ENCODE results near the gene ITPA.

ITPA gene

DNA sequence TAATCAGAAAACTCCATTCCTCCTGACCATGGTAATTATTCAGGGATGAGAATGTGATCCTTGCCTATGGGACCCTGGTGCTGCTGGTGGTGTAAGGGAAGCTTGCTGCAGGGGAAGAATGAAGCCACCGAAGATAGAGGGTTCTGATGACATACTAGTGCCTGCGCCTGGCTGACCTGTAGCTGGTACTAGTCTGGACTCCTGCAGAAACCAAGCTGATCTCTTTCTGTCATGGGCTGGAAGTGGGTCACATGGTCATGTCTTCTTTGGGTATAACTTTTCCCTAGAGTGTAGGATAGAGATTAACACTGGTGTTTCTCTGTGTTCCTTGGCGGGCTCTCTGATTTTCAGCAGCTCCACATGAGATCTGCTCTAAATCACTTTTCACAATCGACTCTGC is 38.3 kb downstream of the ITPA start:
- H3K9me3 ChIP-seq (ENCODE audit: insufficient read depth, low read depth, low read length) = no peaks in the 10 kb centered on the region
- no peak overlapping the region for H3K4me2 ChIP-seq (ENCODE audit: low read depth, low read length, poor library complexity, severe bottlenecking)
- no peaks in the 10 kb centered on the region for H3K4me1 ChIP-seq (ENCODE audit: insufficient read depth, low read length, poor library complexity, severe bottlenecking)
- no peaks in the 10 kb centered on the region for H3K27me3 ChIP-seq (ENCODE audit: insufficient read depth, low read length, poor library complexity, severe bottlenecking)
- TF ChIP-seq EZH2phosphoT487 (IDR thresholded peaks at IDR 0.05; ENCODE audit: borderline replicate concordance) (no peak), CTCF (conservative IDR thresholded peaks at IDR 0.05; ENCODE audit: low read length) (no peak)
- H3K79me2 ChIP-seq (ENCODE audit: insufficient read depth, low read length) = no peaks in the 10 kb centered on the region
- no peak overlapping the region for H2AFZ ChIP-seq (ENCODE audit: low read length)
- no peaks in the 10 kb centered on the region for H3K9me2 ChIP-seq (replicated peaks; ENCODE audit: low read depth, low read length)
- no peak overlapping the region for H3K4me3 ChIP-seq (ENCODE audit: low read length, poor library complexity, severe bottlenecking)
- H3F3A ChIP-seq (ENCODE audit: low read depth) = no peaks in the 10 kb centered on the region
- no peaks in the 10 kb centered on the region for H4K20me1 ChIP-seq (ENCODE audit: insufficient read depth, low read length, poor library complexity, severe bottlenecking)
- no peaks in the 10 kb centered on the region; the same call in 1 of the 2 replicates for H3K36me3 ChIP-seq (ENCODE audit: insufficient read depth, low read length)
- no peak overlapping the region for H3K9ac ChIP-seq (ENCODE audit: low read depth, low read length, poor library complexity, severe bottlenecking)

DNA sequence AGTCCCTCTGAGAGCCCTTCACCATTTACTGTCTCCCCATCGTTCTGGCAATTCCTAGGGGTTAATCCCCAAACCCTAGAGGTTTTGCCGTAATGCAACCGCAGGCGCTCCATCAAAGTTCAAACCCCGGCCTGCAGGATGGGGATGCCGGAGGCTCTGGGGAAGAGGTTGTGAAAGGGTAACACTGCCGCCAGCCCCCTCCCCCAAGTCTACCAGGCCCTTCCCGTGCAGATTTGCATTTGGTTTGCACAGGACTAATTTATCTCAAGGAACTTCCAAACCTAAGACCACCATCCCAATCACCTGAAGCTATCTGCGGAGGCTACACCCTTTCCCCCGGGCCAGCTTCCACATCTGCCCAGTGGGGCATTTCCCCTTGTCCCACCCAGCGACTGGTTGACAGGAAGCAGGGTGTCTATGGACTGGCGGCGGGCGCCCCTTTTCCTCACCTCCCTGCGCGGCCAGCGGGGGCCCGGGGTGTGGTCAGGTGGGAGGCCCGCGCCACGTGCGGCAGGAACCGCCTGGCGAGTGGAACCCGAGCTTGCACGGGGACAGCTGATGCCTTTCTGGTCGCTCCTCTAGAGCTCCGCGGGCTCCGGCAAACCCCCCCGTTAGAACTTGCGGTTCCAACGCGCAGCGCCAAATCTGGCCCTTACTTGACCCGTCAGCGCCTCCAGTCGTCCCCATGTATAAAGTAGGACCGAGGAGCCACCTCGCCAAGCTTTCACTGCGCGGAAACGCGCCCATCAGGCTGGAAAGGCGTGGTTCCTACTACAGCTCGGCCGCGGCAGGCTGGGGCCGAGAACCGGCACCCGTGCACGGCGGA is 39.1 kb downstream of the ITPA start:
- Histone ChIP-seq H2AFZ (ENCODE audit: low read length) (no peak overlapping the region), H3K4me3 (ENCODE audit: low read length, poor library complexity, severe bottlenecking) (peak overlapping the region; percentile 16), H3K9me2 (replicated peaks; ENCODE audit: low read depth, low read length) (no peaks in the 10 kb centered on the region), H3F3A (ENCODE audit: low read depth) (no peaks in the 10 kb centered on the region), H3K9me3 (ENCODE audit: insufficient read depth, low read depth, low read length) (no peaks in the 10 kb centered on the region), H4K20me1 (ENCODE audit: insufficient read depth, low read length, poor library complexity, severe bottlenecking) (no peaks in the 10 kb centered on the region), H3K4me2 (ENCODE audit: low read depth, low read length, poor library complexity, severe bottlenecking) (peak overlapping the region; percentile 30), H3K9ac (ENCODE audit: low read depth, low read length, poor library complexity, severe bottlenecking) (no peak overlapping the region), H3K36me3 (ENCODE audit: insufficient read depth, low read length) (peaks cover under 1% of the 10 kb centered on the region; the same call in 1 of the 2 replicates), H3K4me1 (ENCODE audit: insufficient read depth, low read length, poor library complexity, severe bottlenecking) (no peaks in the 10 kb centered on the region), H3K79me2 (ENCODE audit: insufficient read depth, low read length) (no peaks in the 10 kb centered on the region), H3K27me3 (ENCODE audit: insufficient read depth, low read length, poor library complexity, severe bottlenecking) (no peaks in the 10 kb centered on the region)
- TF ChIP-seq EZH2phosphoT487 (IDR thresholded peaks at IDR 0.05; ENCODE audit: borderline replicate concordance) (no peak), CTCF (conservative IDR thresholded peaks at IDR 0.05; ENCODE audit: low read length) (no peak)

DNA sequence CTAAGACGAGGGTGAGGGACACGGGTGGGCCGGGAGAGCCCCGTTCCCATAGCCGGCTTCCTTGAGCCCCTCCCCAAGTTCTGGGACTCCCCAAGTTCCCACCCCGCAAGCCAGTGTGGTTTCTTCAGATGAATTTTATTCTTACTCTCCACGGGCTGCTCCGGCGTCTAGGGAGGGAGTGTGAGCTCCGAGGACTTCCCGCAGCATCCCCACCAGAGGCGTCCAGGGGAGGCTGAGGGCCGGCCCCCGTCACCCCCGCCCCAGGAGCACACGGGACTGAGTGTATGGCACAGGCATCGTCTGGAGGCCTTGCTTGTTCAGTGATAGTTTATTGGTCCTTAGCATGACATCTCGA is 39.7 kb downstream of the ITPA start:
- Histone ChIP-seq H3K4me2 (ENCODE audit: low read depth, low read length, poor library complexity, severe bottlenecking) (peak overlapping the region; percentile 30), H3K9me2 (replicated peaks; ENCODE audit: low read depth, low read length) (no peaks in the 10 kb centered on the region), H3K36me3 (ENCODE audit: insufficient read depth, low read length) (peaks cover 4% of the 10 kb centered on the region; the same call in 1 of the 2 replicates), H3K4me1 (ENCODE audit: insufficient read depth, low read length, poor library complexity, severe bottlenecking) (no peaks in the 10 kb centered on the region), H3F3A (ENCODE audit: low read depth) (no peaks in the 10 kb centered on the region), H3K27me3 (ENCODE audit: insufficient read depth, low read length, poor library complexity, severe bottlenecking) (no peaks in the 10 kb centered on the region), H3K79me2 (ENCODE audit: insufficient read depth, low read length) (no peaks in the 10 kb centered on the region), H3K9ac (ENCODE audit: low read depth, low read length, poor library complexity, severe bottlenecking) (no peak overlapping the region), H3K4me3 (ENCODE audit: low read length, poor library complexity, severe bottlenecking) (peak overlapping the region; percentile 16), H3K9me3 (ENCODE audit: insufficient read depth, low read depth, low read length) (no peaks in the 10 kb centered on the region), H4K20me1 (ENCODE audit: insufficient read depth, low read length, poor library complexity, severe bottlenecking) (no peaks in the 10 kb centered on the region), H2AFZ (ENCODE audit: low read length) (no peak overlapping the region)
- TF ChIP-seq CTCF (conservative IDR thresholded peaks at IDR 0.05; ENCODE audit: low read length) (no peak), EZH2phosphoT487 (IDR thresholded peaks at IDR 0.05; ENCODE audit: borderline replicate concordance) (no peak)

Measured in Loucy (cell line).